Stomach (tissue), 4 donors: ENCODE results near the gene SSBP3.

Experiments
- CTCF ChIP-seq, 7 experiments: fragments of 450-650 bp in 4 of 7; fragments of 200-600 bp in 3 of 7; sonication (generic) in 3 of 7; IDR thresholded peaks; one replicate each; pipeline ENCODE4 v1.5.1; 2016 to 2019; ENCODE audit warnings: antibody characterized with exemption in 7 of 7, control low read depth in 2 of 7, mild to moderate bottlenecking in 1 of 7
- EP300 ChIP-seq: sonication (generic); formaldehyde crosslinking; IDR thresholded peaks from one replicate; pipeline ENCODE4 v1.6.1; 2017; ENCODE audit warnings: antibody characterized with exemption
- POLR2A ChIP-seq, 4 donors: fragments of 450-650 bp; IDR thresholded peaks; one replicate each; pipeline ENCODE4 v1.6.1; 2016; ENCODE audit warnings: antibody characterized with exemption in 4 of 4, control low read depth in 2 of 4, mild to moderate bottlenecking in 1 of 4, moderate library complexity in 1 of 4

- TF ChIP-seq POLR2A (IDR thresholded peaks at IDR 0.05): no peak
- TF ChIP-seq CTCF (IDR thresholded peaks at IDR 0.05): no peak
- TF ChIP-seq EP300: no peak
Measured at GRCh38 chr1:54315099-54315498, 91.1 kb downstream of the SSBP3 start.
